Skeletal muscle cell (primary cell): ENCODE data around the gene LTB.
A peak's percentile ranks its signal among the peaks of the same experiment; 100 is the strongest.

Experiments
- DNase-seq: peaks from one replicate; pipeline ENCODE4 v3.0.0-alpha.2; 2010; ENCODE audit warnings: low read depth
- H3K4me3 ChIP-seq: 2 replicates; pipeline ENCODE4 v1.5.1; 2011; ENCODE audit warnings: low read depth, mild to moderate bottlenecking, control low read depth, low read length, moderate library complexity

LTB gene, protein sequence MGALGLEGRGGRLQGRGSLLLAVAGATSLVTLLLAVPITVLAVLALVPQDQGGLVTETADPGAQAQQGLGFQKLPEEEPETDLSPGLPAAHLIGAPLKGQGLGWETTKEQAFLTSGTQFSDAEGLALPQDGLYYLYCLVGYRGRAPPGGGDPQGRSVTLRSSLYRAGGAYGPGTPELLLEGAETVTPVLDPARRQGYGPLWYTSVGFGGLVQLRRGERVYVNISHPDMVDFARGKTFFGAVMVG

DNA sequence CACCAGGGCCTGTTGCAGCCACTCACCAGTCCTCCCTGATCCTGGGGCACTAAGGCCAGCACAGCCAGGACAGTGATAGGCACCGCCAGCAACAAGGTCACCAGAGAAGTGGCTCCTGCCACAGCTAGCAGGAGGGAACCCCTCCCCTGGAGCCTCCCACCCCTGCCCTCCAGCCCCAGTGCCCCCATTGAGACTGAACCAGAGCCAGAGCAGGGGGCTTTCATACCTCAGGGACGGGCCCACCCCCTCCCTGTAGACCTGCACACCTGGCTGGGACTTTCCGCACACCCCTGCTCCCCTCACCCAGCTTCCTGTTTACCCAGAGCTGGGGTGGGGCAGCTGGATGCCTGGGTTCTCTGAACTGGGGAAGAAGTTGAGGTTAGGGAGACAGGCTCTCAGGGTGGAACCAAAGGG, at the start of gene LTB:
Gene LTB (minus strand): TSS at position 195 of the 414 bp plus-strand sequence. CDS start 7 bp downstream, at position 188.
- H3K4me3 ChIP-seq: peak within 1 kb of the TSS; percentile 85
- no peak for DNase-seq

DNA sequence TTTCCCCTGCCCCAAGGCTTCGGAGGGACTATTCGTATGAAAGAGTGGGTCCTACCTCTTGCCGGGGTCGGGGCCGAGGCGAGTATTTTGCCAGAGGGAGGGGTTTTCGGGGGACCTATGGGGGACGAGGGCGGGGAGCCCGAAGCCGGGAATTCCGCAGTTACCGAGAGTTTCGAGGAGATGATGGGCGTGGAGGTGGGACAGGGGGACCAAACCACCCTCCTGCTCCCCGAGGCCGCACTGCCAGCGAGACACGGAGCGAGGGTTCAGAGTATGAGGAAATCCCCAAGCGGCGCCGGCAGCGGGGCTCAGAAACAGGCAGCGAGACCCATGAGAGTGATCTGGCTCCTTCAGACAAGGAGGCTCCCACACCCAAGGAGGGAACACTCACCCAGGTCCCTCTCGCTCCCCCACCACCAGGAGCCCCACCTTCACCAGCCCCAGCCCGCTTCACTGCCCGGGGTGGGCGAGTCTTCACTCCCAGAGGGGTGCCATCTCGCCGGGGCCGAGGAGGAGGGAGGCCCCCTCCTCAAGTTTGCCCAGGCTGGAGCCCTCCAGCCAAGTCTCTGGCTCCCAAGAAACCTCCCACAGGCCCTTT, 49.6 kb upstream of the LTB start:
- H3K4me3 ChIP-seq: no peak overlapping the region
- DNase-seq: no peak

DNA sequence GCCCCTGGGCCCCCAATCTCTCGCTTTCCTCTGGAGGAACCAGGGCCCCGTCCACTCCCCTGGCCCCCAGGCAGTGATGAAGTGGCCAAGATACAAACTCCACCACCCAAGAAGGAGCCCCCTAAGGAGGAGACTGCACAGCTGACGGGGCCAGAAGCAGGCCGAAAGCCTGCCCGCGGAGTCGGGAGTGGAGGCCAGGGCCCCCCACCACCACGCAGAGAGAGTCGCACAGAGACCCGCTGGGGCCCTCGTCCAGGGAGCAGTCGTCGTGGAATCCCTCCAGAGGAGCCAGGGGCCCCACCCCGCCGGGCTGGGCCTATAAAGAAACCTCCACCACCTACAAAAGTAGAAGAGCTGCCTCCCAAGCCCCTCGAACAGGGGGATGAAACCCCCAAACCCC, 49.0 kb upstream of the LTB start:
- no peak overlapping the region for H3K4me3 ChIP-seq
- DNase-seq: no peak

DNA sequence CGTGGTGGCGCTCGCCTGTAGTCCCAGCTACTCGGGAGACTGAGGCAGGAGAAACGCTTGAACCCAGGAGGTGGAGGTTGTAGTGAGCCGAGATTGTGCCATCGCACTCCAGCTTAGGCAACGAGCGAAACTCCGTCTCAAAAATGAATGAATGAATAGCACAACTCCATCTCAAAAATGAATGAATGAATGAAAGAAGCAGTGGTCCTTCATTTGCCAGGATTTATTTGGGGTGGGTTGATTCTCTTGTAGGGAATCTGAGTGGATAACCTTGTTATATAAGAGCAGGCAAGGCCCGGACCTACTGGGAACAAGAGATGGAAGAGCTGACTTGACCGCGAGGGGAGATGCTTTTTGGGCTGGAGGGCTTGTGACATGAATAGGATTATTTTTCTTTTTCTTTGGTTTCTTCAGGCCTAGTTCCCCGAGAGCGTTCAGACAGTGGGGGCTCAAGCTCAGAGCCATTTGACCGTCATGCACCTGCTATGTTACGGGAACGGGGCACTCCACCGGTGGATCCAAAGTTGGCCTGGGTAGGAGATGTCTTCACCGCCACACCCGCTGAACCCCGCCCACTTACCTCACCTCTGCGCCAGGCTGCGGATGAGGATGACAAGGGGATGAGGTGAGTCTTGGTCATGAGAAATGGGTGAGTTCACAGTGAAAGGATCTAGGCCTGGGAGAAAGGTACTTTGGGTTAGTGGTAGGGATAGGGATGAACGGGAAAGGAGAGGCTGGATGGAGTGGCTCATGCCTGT, 48.1 kb upstream of the LTB start:
- H3K4me3 ChIP-seq: no peak overlapping the region
- DNase-seq: no peak

DNA sequence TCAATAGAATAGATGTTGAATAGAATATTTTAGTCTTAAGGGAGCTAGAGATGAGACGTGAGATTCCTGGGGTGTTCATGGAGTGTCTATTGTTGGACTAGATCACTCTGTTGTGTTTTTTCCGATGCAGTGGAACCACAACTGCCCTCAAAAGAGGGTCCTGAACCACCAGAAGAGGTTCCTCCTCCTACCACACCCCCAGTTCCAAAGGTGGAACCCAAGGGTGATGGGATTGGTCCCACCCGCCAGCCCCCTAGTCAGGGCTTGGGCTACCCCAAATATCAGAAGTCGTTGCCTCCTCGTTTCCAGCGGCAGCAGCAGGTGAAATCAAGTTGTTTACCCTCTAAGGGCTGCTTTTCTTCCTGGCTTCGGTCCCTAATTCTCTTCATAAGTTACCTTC, 46.8 kb upstream of the LTB start:
- H3K4me3 ChIP-seq: no peak overlapping the region
- DNase-seq: no peak

DNA sequence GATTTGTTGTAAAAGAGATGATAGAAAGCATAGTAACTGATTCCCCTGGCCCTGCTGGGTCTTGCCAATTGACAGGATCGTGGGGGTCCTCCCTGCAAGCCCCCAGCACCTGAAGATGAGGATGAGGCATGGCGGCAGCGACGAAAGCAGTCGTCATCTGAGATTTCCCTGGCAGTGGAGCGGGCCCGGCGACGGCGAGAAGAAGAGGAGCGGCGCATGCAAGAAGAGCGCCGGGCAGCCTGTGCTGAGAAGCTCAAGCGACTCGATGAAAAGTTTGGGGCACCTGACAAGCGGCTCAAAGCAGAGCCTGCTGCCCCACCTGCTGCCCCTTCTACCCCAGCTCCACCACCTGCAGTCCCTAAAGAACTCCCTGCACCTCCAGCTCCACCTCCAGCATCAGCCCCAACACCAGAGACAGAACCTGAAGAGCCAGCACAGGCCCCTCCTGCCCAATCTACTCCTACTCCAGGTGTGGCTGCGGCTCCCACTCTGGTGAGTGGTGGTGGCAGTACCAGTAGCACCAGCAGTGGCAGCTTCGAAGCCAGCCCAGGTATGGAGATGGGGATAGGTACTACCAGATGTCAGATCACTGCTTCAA, 45.6 kb upstream of the LTB start:
- DNase-seq: no peak
- no peak overlapping the region for H3K4me3 ChIP-seq

DNA sequence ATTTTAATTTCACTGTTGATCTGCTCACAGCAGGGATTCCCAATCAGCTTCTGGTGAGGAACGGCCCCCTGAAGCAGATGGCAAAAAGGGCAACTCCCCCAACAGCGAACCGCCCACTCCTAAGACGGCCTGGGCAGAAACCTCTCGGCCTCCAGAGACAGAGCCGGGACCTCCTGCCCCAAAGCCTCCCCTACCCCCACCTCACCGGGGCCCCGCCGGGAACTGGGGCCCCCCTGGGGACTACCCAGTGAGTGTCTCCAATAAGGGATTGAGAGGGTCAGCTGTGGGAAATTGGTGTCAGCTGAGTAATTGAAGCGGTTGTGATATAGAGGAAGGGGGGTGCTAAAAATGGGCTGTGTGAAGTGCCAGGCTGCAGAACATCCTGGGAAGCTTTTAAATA, 44.7 kb upstream of the LTB start:
- no peak for DNase-seq
- H3K4me3 ChIP-seq: no peak overlapping the region

DNA sequence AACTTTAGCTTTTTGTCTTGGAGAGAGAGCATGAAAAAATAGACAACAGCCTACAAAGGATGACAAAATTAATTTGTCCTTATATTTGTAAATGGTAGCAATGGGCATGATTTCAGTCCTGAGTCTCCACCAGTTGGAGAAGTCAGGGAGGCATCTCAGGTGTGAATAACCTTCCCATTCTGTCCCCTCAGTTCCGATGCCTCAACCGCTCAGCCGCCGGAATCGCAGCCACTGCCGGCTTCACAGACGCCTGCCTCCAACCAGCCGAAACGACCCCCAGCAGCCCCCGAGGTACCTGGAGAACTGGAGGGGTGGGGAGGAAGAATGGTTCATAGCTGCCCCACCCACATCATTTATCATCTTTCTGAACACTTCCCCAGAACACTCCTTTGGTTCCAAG, 41.8 kb upstream of the LTB start:
- no peak overlapping the region for H3K4me3 ChIP-seq
- DNase-seq: no peak

DNA sequence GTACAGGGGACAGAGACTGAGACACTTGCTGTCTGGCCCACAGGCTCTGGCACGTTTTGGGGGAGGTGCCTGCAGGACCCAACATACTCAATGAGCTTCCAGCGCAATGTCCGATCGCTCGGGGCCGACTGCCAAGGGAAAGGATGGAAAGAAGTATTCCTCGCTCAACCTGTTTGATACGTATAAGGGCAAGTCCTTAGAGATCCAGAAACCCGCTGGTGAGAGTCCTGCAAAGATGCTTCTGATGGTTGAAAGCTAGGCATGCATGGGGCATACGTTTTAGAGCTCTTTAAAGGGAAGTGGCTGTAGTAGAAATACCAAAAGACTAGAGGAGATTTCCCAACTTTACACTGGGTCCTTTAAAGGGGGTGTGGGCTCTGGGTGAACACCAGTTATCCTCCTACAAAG, 40.5 kb upstream of the LTB start:
- no peak for DNase-seq
- H3K4me3 ChIP-seq: peak overlapping the region; percentile 84

DNA sequence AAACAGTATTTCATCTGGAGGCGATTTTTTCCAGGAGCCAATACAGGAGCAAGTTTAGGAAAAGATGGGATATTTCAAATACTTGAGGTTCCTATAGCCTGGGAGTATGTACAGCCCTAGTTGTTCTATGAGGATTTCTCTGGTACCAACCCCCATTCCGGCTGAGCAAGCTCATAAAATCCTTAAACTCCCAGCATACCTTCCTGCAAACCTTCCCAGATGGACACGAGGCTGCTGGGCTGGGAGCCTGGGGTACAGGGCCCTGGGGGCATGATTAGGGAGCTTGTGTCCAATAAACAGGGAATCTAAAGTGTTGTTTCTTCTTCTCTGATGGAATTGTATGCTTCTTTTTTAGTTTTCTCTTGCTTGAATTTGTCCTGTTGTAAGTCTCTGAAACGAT, 39.8 kb upstream of the LTB start:
- DNase-seq: no peak
- peak overlapping the region; percentile 84 for H3K4me3 ChIP-seq

DNA sequence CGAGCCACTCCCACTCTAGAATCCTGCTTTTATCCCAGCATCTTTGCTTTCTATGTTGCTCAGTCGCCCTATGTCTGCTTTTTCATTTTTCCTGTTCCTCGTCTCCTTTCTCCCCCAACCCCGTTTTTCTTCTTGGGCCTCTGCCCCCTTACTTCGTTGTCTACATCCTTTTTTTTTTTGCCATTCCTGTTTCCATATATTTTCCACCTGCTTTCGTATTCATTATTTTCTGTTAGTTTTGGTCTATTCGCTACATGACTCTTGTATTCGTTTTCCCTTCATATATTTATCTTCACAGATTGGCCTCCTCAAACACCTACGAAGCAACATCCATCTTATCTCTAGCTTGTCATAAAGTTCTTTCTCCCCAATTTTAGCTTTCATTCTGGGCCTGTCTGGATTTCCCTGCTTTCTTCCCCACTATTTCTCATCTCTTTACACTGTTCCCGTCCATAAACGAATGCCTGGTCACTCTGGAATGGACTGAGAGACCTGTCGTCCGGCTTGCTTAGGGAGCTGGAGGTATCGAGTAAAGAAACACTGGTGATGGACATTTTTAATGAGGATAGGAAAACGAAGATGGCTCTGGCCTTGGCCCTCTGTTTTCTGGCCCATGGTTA, 39.2 kb upstream of the LTB start:
- peak overlapping the region; percentile 84 for H3K4me3 ChIP-seq
- no peak for DNase-seq

DNA sequence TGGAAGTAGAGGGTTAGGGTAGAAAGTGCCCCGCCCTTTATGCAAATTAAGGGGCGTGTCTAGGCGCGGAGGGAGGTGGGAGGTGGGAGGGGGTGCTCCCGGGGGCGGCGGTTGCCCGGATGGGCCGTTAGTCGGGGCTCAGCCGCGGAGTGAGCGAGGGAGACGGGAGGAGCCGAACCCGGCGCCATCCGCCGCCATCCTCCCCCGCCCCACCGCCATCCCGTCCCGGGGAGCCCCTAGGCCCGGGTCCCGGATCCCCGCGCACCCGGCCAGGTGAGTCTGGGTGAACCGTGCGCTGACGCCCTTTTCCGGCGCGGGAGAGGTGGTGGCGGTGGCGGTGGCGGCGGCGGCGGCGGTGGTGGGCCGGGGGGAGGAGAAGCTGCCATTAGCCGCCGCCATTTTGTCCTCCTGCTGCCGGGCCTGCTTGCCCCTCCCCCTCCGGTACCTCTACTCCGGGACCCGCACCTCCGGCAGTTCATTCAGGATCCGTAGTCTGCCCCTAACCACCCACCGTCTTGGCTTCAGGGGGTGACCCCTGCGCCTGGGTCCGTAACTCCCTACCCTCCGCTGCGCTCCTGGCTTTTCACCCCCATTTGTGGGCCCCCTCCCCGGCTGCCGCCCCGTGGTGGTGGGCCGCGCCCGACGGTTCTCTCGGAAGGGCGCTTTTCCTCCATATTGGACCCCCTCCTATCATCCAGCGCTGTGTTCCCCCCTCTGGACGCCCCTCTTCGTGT, 38.5 kb upstream of the LTB start, which contains the start of gene PRRC2A:
Gene PRRC2A (plus strand): TSS at position 130 of the 734 bp plus-strand sequence. CDS start 2,075 bp downstream, outside the sequence.
- H3K4me3 ChIP-seq: peak within 1 kb of the TSS; percentile 84
- no peak for DNase-seq

DNA sequence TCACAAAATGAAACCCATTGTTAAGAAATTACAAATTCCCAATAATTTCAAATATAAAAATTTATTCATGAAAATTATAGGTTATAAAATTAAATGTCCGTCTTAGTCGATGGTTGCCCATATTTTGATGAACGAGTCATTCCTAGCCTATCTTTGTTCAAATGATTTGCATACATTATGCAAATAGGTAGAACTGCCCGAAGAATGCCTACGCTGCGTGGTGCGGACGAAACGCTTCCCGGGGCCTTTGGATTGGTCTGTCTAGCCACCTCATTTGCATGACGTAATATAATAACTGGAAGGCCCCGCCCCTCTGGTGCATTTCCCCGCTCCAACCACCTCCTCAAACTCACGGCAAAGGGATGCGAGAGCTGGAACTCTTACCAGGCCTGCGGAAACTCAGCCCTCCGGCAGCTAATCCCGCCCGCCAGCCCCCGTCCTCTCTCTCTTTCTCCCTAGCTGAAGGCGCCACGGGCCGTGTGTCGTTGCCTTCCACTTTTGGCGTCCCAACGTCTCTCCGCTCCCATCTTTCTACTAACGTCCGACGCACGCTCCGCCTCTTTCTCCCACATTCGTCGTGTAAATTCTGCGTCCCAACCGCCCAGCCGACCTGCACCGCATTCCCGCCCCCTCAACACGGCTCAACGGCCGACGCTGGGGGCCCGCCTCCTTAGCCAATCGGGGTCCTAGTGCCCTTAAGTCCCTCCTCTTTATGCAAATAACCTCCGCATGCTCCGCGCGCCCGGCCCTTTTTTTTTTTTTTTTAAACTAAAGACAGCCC, 37.8 kb upstream of the LTB start:
- peak; percentile 99 for DNase-seq
- peak overlapping the region; percentile 84 for H3K4me3 ChIP-seq

DNA sequence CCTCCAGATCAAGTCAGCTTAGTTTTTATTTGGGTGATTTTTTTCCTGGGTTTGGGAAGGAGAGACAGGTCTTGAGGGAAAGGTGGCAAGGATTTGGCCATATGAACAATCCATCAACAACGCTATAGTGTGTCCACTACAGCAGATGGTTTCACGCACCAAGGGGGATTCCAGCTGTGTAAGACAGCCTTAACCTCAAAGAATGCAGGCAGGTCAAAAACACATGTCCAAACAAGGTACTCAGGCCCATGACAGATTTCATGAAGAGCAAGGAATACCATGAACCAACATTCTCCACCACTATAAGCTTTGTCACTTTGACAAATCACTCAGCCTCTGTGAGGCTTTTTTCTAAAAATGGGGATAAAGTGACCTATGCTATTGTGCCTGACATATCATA, 34.8 kb upstream of the LTB start:
- no peak for DNase-seq
- H3K4me3 ChIP-seq: no peak overlapping the region

DNA sequence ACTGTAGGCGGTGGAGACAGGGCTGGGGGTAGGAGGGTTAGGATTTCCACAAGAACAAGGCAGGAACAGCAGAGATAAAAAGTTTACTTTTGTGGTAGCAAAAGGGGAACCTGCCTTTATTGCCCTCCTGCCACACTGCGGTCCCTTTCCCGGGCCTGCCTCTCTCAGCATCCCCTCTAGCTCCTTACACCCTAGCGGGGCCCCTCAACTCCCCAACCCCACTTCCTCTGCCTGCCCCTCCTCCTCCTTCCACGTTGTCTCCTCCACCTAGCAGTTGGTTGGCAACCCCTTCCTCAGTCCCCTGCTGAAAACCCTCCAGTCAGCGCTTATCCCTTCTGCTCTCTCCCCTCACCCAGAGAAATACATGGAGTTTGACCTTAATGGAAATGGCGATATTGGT, 33.5 kb upstream of the LTB start:
- no peak for DNase-seq
- no peak overlapping the region for H3K4me3 ChIP-seq

DNA sequence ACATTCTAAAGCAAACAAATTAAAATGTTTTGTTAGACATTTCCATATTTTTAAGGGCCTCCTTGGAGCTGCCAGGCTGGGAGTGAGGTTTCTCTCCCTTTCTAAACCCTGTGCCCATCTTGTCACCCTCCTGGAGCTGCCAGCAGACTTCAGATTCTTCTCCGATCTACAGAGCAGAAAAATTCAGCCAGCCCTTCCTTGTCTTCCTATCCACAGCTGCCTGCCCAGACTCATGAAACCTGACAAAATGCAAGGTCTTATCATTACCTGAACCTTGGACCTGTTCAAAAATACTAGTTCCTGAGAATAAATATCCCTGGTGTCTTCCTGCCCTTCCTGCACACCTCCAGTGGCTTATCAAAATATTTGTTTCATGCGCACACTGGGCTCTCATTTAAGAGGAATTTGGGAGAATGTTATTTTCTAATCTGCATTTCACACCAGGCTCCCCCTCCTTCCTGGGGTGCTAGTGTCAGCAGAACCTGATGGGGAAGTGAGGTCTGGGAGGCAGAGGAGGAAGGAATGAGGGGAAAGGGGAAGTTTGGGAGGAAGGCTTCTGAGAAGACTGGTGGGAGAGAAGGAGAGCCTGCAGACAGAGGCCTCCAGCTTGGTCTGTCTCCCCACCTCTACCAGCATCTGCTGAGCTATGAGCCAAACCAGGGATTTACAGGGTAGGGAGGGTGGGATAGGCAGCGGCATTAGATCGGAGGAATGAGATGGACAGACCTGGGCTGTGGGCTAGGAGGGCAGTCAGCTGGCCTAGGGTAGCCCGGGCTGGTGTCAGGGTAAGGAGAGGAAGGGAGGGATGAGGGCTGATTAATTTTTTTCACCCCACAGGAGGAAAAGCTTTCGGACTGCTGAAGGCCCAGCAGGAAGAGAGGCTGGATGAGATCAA, 32.7 kb upstream of the LTB start, which contains the start of gene AIF1:
Gene AIF1 (plus strand): TSS at position 551 of the 895 bp plus-strand sequence. CDS start 96 bp downstream, at position 647.
- H3K4me3 ChIP-seq: no peak within 1 kb of the TSS

DNA sequence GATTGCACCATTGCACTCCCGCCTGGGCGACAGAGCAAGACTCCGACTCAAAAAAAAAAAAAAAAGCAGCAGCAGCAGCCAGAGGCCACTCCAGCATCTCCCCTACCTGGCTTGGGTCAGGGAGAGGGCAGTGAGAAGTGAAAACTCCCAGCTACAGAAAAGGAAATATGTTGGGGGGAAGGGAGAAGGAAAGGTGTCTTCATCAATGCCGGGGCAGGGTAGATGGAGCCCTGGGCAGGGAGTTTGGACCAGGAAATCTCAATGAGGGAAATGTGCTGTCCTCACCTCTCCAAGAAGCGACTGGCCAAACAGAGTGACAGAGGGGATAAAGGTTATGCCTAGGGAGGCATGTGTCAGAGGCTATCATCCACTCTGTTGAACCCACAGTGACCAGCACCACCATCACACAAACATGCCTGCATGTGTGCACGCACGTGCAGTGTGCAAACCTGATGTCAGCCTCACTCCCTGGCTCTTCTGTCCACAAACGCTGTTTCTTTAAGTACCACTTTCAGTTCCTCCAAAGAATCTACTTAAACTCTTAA, 31.9 kb upstream of the LTB start:
- H3K4me3 ChIP-seq: no peak overlapping the region
- DNase-seq: no peak

More for the DNA sequence above, 32.7 kb upstream of the LTB start, which contains the start of gene AIF1:
- no peak for DNase-seq
